ENCODE measurements around the gene HERC6. TPM values are rescaled to one million over a fixed set of nuclear protein-coding genes. Genes with fewer than 3 reads are reported as not detected.

HERC6 gene
- total and polyA plus RNA-seq, 2 of the 8 experiments (the other 6 are each of a cell fraction or from before 2014, with no cell fraction given), result 3.7 to 3.8 TPM

GRCh38 chr4:88445252-88445651 lies 66.6 kb downstream of the HERC6 start:
- H3K23me2 ChIP-seq (ENCODE audit: low read depth, low read length), result no peaks in the 10 kb centered on the region
- H3K79me2 ChIP-seq (ENCODE audit: control insufficient read depth in 1 of 2, insufficient read depth in 2 of 2, low read length in 2 of 2), result no peaks in the 10 kb centered on the region
- no peak for FAIRE-seq
- no peak overlapping the region for H2AFZ ChIP-seq (ENCODE audit: low read length)
- H3K18ac ChIP-seq (ENCODE audit: extremely low read depth, low read length), result no peak overlapping the region
- H3K36me3 ChIP-seq (ENCODE audit: control insufficient read depth in 2 of 4, insufficient read depth in 4 of 4, low read length in 3 of 4), result peaks cover 0 to 6% (median 4%) of the 10 kb centered on the region in 4 experiments; a peak in 2 of 8 replicates
- H3K14ac ChIP-seq (ENCODE audit: insufficient read length), result no peak overlapping the region
- CTCF ChIA-PET (ENCODE audit: partially characterized antibody), result interaction anchor here (0.6 to 4.1 kb wide), 4 partner anchors 11 to 261 kb away, joined by 3 to 17 read pairs (median 3); partner anchors contain the start of gene HERC5
- H3K23ac ChIP-seq (ENCODE audit: insufficient read length), result no peak overlapping the region
- no peak overlapping the region for H2BK12ac ChIP-seq (ENCODE audit: low read depth, low read length)
- peaks cover 5 to 8% of the 10 kb centered on the region in 2 experiments; a peak in 3 of 4 replicates for H3K9me3 ChIP-seq (ENCODE audit: insufficient read depth in 2 of 2, low read depth in 1 of 2, low read length in 1 of 2)
- WGBS, 2 experiments (ENCODE audit: extremely low coverage in 1 of 2, insufficient coverage in 1 of 2, insufficient read length in 1 of 2, insufficient replicate concordance in 2 of 2, low coverage in 1 of 2, low lambda C conversion rate in 2 of 2, missing lambda C conversion rate in 1 of 2), result 88% methylated on average over 4 of the region's 4 CpGs; no CpG with 5 or more reads in 1 of the 2 experiments
- H4K20me1 ChIP-seq (replicated peaks in 1 of 2; ENCODE audit: control insufficient read depth in 1 of 2, insufficient read depth in 2 of 2, low read length in 2 of 2), result no peaks in the 10 kb centered on the region
- H3K4ac ChIP-seq (replicated peaks; ENCODE audit: insufficient read length, low read depth, low read length), result no peak overlapping the region
- no peak overlapping the region for H2BK15ac ChIP-seq (ENCODE audit: low read length)
- no peak overlapping the region for H3K9ac ChIP-seq (replicated peaks in 1 of 4; ENCODE audit: extremely low read depth in 1 of 4, low read depth in 3 of 4, low read length in 3 of 4)
- no peak overlapping the region for H2BK5ac ChIP-seq (ENCODE audit: low read depth, low read length)
- H4K5ac ChIP-seq (ENCODE audit: insufficient read length, low read depth, low read length), result no peak overlapping the region
- H3K79me1 ChIP-seq (ENCODE audit: low read depth, low read length), result no peaks in the 10 kb centered on the region
- H3K4me3 ChIP-seq (ENCODE audit: extremely low read depth in 1 of 4, insufficient read depth in 2 of 4, low read depth in 3 of 4, low read length in 4 of 4), result no peak overlapping the region
- H3K27ac ChIP-seq (ENCODE audit: low read depth, low read length), result no peak overlapping the region
- peaks cover 0 to 5% (median 4%) of the 10 kb centered on the region in 4 experiments; a peak in 4 of 7 replicates for H3K4me1 ChIP-seq (replicated peaks in 1 of 4; ENCODE audit: control insufficient read depth in 3 of 4, insufficient read depth in 4 of 4, low read length in 3 of 4)
- H2BK120ac ChIP-seq (replicated peaks; ENCODE audit: low read depth, low read length), result no peak overlapping the region
- DNase-seq (ENCODE audit: low read depth in 1 of 2, low spot score in 2 of 2), result no peak
- H3K27me3 ChIP-seq (replicated peaks in 1 of 4; ENCODE audit: control insufficient read depth in 3 of 4, extremely low read depth in 1 of 4, insufficient read depth in 3 of 4, low read length in 3 of 4), result no peaks in the 10 kb centered on the region
- H4K91ac ChIP-seq (replicated peaks; ENCODE audit: insufficient read length, low read length), result no peak overlapping the region
- H4K8ac ChIP-seq (ENCODE audit: extremely low read depth, insufficient read depth, low read length), result no peak overlapping the region
- no peak overlapping the region for H2BK20ac ChIP-seq (ENCODE audit: low read length)
- H2AK5ac ChIP-seq (ENCODE audit: low read depth, low read length), result no peak overlapping the region
- H3K4me2 ChIP-seq (ENCODE audit: insufficient read depth in 1 of 2, low read depth in 2 of 2, low read length in 2 of 2), result no peak overlapping the region
- no peak overlapping the region for H3K56ac ChIP-seq (replicated peaks; ENCODE audit: insufficient read length, low read depth, low read length)
- POLR2A ChIA-PET (ENCODE audit: partially characterized antibody), result interaction anchor here (1.3 kb wide), 1 partner anchor 10 kb away, joined by 4 read pairs; no protein-coding TSS in a partner anchor
- TF ChIP-seq CHD2 (IDR thresholded peaks at IDR 0.05; ENCODE audit: low read length) (no peak), POU5F1 (IDR thresholded peaks at IDR 0.05; ENCODE audit: low read depth, low read length) (no peak), FOSL1 (IDR thresholded peaks at IDR 0.05; ENCODE audit: insufficient read depth, low read depth, low read length) (no peak), JUN (IDR thresholded peaks at IDR 0.05; ENCODE audit: low read depth, low read length) (no peak), NANOG (IDR thresholded peaks at IDR 0.05; ENCODE audit: insufficient read depth, low read depth, low read length, poor library complexity, severe bottlenecking) (no peak), GTF2F1 (IDR thresholded peaks at IDR 0.05; ENCODE audit: borderline replicate concordance, low read depth, low read length) (no peak), CBX8 (IDR thresholded peaks at IDR 0.05; ENCODE audit: borderline replicate concordance, low read depth, low read length) (no peak), SUZ12 (IDR thresholded peaks at IDR 0.05; ENCODE audit: low read length) (no peak), JUND (IDR thresholded peaks at IDR 0.05; ENCODE audit: low read length) (no peak), TCF12 (IDR thresholded peaks at IDR 0.05; ENCODE audit: low read depth, low read length) (no peak), SP2 (IDR thresholded peaks at IDR 0.05; ENCODE audit: low read length) (no peak), SAP30 (IDR thresholded peaks at IDR 0.05; ENCODE audit: insufficient read depth, insufficient replicate concordance, low read length) (no peak), BCL11A (IDR thresholded peaks at IDR 0.05; ENCODE audit: low read depth in 2 of 2, low read length in 2 of 2) (no peak), RNF2 (IDR thresholded peaks at IDR 0.05; ENCODE audit: borderline replicate concordance, low read depth, low read length, missing control alignments, poor library complexity, severe bottlenecking) (no peak)

Data from H1 (cell line).